HepG2 (cell line): ENCODE results near the gene TRUB1. TPM values are rescaled to one million over a fixed set of nuclear protein-coding genes. Genes with fewer than 3 reads are reported as not detected.

Experiments used
- ATAC-seq: fragments of 200-7000 bp; cut with Tn5 transposase; 3 replicates; pipeline ENCODE4 v1.9.1; 2020; ENCODE audit warnings: mild to moderate bottlenecking, moderate library complexity
- BruUV-seq: library from RNA; stranded (reverse); fragments of 400-500 nt; replicated peaks from 2 replicates; lab custom pipeline; 2021; lab: Mats Ljungman, UMichigan
- CTCF ChIA-PET: fragments of 300-600 bp; formaldehyde crosslinking; extraction: SDS; loops from one replicate; lab custom pipeline; 2021; ENCODE audit warnings: low total read pairs, inconsistent platforms, low intra/inter-chr PET ratio; lab: Yijun Ruan, JAX
- POLR2A ChIA-PET: fragments of 350-600 bp; sonication (Branson Sonifier 250); formaldehyde crosslinking; loops from one replicate; lab custom pipeline; 2020; ENCODE audit warnings: antibody characterized with exemption, inconsistent platforms; lab: Yijun Ruan, JAX
- DNase-seq: peaks from one replicate; pipeline ENCODE4 v3.0.0-alpha.2; 2015; ENCODE audit warnings: low spot score
- FAIRE-seq: peaks from 3 replicates; lab custom pipeline; 2011; peaks lifted over from hg19 to GRCh38; lab: Jason Lieb, UNC
- H2AFZ ChIP-seq: one replicate; pipeline ENCODE4 v1.6.1; 2011; ENCODE audit warnings: low read length, inconsistent platforms
- H3K27ac ChIP-seq: fragments of 300-600 bp; 3 replicates; pipeline ENCODE4 v1.8.0; 2011; ENCODE audit warnings: mixed run types, mild to moderate bottlenecking, mixed read lengths, low read length, inconsistent platforms; ENCODE audit not compliant: insufficient read depth; ENCODE audit errors: extremely low read length
- H3K27me3 ChIP-seq, 2 experiments: fragments of 200-600 bp in 1 of 2; 2 replicates in 1 of 2; 3 replicates in 1 of 2; pipeline versions ENCODE4 v1.6.0 to v1.8.0; 2011; ENCODE audit warnings: low read length in 2 of 2, mild to moderate bottlenecking in 2 of 2, moderate library complexity in 2 of 2, inconsistent platforms in 1 of 2; ENCODE audit not compliant: insufficient read depth in 2 of 2, control insufficient read depth in 1 of 2
- H3K36me3 ChIP-seq, 2 experiments: fragments of 200-600 bp in 1 of 2; replicated peaks in 1 of 2; 2 replicates in 1 of 2; 3 replicates in 1 of 2; pipeline versions ENCODE4 v1.5.1 to v1.8.0; 2011; ENCODE audit warnings: low read length in 2 of 2, inconsistent platforms in 1 of 2; ENCODE audit not compliant: insufficient read depth in 2 of 2, control insufficient read depth in 1 of 2
- H3K4me1 ChIP-seq: 2 replicates; pipeline ENCODE4 v1.5.1; 2012; ENCODE audit warnings: low read length, inconsistent platforms; ENCODE audit not compliant: insufficient read depth
- H3K4me2 ChIP-seq: 2 replicates; pipeline ENCODE4 v1.6.0; 2011; ENCODE audit warnings: low read depth, low read length, inconsistent platforms
- H3K4me3 ChIP-seq, 3 experiments: fragments of 200-600 bp in 1 of 3; sonication (generic), shearing (Covaris generic) in 1 of 3; replicated peaks in 1 of 3; 2 replicates each; pipeline ENCODE4 v1.5.1; 2011 to 2016; ENCODE audit warnings: low read length in 3 of 3, inconsistent platforms in 2 of 3, low read depth in 2 of 3, mild to moderate bottlenecking in 2 of 3, control low read depth in 1 of 3, mixed read lengths in 1 of 3; ENCODE audit not compliant: insufficient read depth in 1 of 3
- H3K79me2 ChIP-seq: one replicate; pipeline ENCODE4 v1.6.1; 2011; ENCODE audit warnings: low read length, inconsistent platforms; ENCODE audit not compliant: insufficient read depth
- H3K9ac ChIP-seq: 2 replicates; pipeline ENCODE4 v1.6.0; 2011; ENCODE audit warnings: mild to moderate bottlenecking, low read depth, low read length, inconsistent platforms; ENCODE audit not compliant: insufficient read depth
- H3K9me3 ChIP-seq: 2 replicates; pipeline ENCODE4 v1.5.1; 2012; ENCODE audit warnings: mild to moderate bottlenecking, low read length
- H4K20me1 ChIP-seq: 2 replicates; pipeline ENCODE4 v1.6.0; 2011; ENCODE audit warnings: inconsistent platforms, mild to moderate bottlenecking, low read length, moderate library complexity; ENCODE audit not compliant: insufficient read depth
- ZNF160 ChIP-seq: sonication (generic); formaldehyde crosslinking; IDR thresholded peaks from 2 replicates; pipeline ENCODE4 v1.8.0; 2022; ENCODE audit warnings: mild to moderate bottlenecking, inconsistent platforms, missing genetic modification reagents
- ZNF792 ChIP-seq: IDR thresholded peaks from 2 replicates; pipeline ENCODE4 v1.6.1; 2016
- WGBS: methylation state at CpG from one replicate; pipeline ENCODE4 v1.1.6; 2017; ENCODE audit warnings: low lambda C conversion rate; 5-methylcytosine and 5-hydroxymethylcytosine counted together
- in situ Hi-C: cut with HindIII; loops from 2 replicates; pipeline ENCODE4 v1.10.0; 2017; ENCODE audit warnings: low pct_unique_long_range_greater_than_20kb; ENCODE audit not compliant: extremely low pct_ligation_motif_present
- intact Hi-C: fragments of 100-400 bp; cut with micrococcal nuclease; formaldehyde crosslinking; loops from one replicate; pipeline ENCODE4 v1.10.0; 2022; ENCODE audit not compliant: unreplicated experiment
- polyA plus RNA-seq, 8 experiments: library from polyadenylated mRNA; depleted of rRNA in 3 of 8; stranded (reverse) in 7 of 8; unstranded in 1 of 8; fragments of >200 nt; fragmentation: Illumina TruSeq in 4 of 8; extraction: Trizol in 4 of 8; gene quantifications; 2 replicates each; pipeline versions ENCODE4 v1.2.1 to v1.2.3, GENCODE V29; 2011 to 2016; ENCODE audit warnings: low read depth in 4 of 8, missing spikeins in 1 of 8, mixed read lengths in 1 of 8; ENCODE audit not compliant: insufficient read depth in 1 of 8
- total RNA-seq, 5 experiments: library from RNA; depleted of rRNA; stranded (reverse); fragments of >200 nt; fragmentation: Illumina TruSeq; extraction: Trizol; gene quantifications; 2 replicates each; pipeline ENCODE4 v1.2.3, GENCODE V29; 2016; ENCODE audit warnings: low read depth in 1 of 5
- TF ChIP-seq, protein P1 (sequence below), 2 experiments: fragments of 450-650 bp in 1 of 2; sonication (generic) in 1 of 2; formaldehyde crosslinking; IDR thresholded peaks; 2 replicates each; pipeline versions ENCODE4 v1.5.0 to v1.8.0; 2020 to 2022; ENCODE audit warnings: mild to moderate bottlenecking in 1 of 2, missing genetic modification reagents in 1 of 2
- TF ChIP-seq, protein P2 (sequence below): IDR thresholded peaks from 2 replicates; pipeline ENCODE4 v1.6.1; 2016; ENCODE audit warnings: low read depth
- TF ChIP-seq, protein P3 (sequence below): sonication (generic); formaldehyde crosslinking; IDR thresholded peaks from 2 replicates; pipeline ENCODE4 v1.4.0; 2020; ENCODE audit warnings: missing genetic modification reagents

The TRUB1 gene
- total and polyA plus RNA-seq, 2 of the 13 experiments (the other 11 are each of a cell fraction or from before 2014, with no cell fraction given): 10.6 to 38.9 TPM

DNA sequence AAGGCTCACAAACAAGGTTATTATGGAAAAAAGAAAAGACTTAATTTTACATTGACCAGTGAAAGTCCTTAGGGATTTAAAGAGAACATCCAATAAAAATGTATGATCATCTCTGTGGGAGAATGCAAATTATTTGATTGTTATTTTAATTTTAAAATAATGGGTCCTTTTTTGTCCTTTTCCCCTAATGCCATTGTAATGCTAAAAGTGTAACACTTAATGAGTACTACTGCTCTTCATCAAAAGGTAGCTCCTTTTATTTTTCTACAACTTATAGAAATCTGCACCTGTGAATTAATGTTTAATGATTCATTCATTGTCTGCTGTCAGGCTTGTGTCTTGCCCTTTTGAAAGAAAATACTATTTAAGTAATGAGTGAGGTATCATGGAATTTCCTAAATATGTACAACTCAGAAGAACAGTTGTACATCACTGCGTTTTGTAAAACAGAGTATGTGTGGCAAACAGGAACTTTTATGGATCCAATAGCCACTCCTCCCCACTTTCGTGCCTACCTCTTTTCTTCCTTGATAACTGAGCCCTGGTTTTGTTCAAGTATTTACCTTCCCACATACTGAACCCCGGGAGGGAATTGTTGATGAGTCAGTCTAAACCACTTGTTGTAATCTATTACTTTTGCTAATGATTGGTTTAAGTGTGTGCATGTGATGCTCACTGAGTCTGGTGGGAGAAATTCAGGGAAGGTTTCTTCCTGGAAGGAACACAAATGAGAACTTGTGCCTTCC is 19.9 kb upstream of the TRUB1 start:
- Histone ChIP-seq H3K4me1 (no peaks in the 10 kb centered on the region), H3K9me3 (no peaks in the 10 kb centered on the region), H3K4me3 (no peak overlapping the region), H2AFZ (no peak overlapping the region), H4K20me1 (no peaks in the 10 kb centered on the region), H3K27ac (no peak overlapping the region), H3K4me2 (no peak overlapping the region), H3K27me3 (no peaks in the 10 kb centered on the region; a peak in 1 of 5 replicates), H3K36me3 (no peaks in the 10 kb centered on the region), H3K79me2 (no peaks in the 10 kb centered on the region), H3K9ac (no peak overlapping the region)
- FAIRE-seq: no peak
- CTCF ChIA-PET: no interaction called here
- no TSS peak for BruUV-seq
- ATAC-seq: no peak
- intact Hi-C loops (no loop called here), in situ Hi-C loops (no loop called here)
- POLR2A ChIA-PET: no interaction called here
- DNase-seq: no peak
- TF ChIP-seq, protein P1, sequence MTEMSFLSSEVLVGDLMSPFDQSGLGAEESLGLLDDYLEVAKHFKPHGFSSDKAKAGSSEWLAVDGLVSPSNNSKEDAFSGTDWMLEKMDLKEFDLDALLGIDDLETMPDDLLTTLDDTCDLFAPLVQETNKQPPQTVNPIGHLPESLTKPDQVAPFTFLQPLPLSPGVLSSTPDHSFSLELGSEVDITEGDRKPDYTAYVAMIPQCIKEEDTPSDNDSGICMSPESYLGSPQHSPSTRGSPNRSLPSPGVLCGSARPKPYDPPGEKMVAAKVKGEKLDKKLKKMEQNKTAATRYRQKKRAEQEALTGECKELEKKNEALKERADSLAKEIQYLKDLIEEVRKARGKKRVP (CRISPR knock-in tag; IDR thresholded peaks at IDR 0.05): no peak
- TF ChIP-seq ZNF792 (no peak), ZNF160 (CRISPR knock-in tag) (no peak)
- TF ChIP-seq, protein P2, sequence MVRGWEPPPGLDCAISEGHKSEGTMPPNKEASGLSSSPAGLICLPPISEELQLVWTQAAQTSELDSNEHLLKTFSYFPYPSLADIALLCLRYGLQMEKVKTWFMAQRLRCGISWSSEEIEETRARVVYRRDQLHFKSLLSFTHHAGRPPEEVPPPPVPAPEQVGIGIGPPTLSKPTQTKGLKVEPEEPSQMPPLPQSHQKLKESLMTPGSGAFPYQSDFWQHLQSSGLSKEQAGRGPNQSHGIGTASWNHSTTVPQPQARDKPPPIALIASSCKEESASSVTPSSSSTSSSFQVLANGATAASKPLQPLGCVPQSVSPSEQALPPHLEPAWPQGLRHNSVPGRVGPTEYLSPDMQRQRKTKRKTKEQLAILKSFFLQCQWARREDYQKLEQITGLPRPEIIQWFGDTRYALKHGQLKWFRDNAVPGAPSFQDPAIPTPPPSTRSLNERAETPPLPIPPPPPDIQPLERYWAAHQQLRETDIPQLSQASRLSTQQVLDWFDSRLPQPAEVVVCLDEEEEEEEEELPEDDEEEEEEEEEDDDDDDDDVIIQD (CRISPR knock-in tag): no peak
- TF ChIP-seq, protein P3, sequence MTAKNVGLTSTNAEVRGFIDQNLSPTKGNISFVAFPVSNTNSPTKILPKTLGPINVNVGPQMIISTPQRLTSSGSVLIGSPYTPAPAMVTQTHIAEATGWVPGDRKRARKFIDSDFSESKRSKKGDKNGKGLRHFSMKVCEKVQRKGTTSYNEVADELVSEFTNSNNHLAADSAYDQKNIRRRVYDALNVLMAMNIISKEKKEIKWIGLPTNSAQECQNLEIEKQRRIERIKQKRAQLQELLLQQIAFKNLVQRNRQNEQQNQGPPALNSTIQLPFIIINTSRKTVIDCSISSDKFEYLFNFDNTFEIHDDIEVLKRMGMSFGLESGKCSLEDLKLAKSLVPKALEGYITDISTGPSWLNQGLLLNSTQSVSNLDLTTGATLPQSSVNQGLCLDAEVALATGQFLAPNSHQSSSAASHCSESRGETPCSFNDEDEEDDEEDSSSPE (CRISPR knock-in tag): no peak
- WGBS: 11% methylated on average over 3 of the region's 3 CpGs
